Activated CD4-positive, alpha-beta T cell treated with anti-CD3 and anti-CD28 coated beads for 48 hours (primary cell): Measurements from ENCODE around the gene SAPCD1.
"Not testable (repeated sequence)": the region's sequence is repeated elsewhere in the genome, so short reads cannot be mapped to it uniquely, and the experiment has no call there.

Experiments
- DNase-seq: peaks from one replicate; pipeline ENCODE4 v3.0.0-alpha.2; 2020

SAPCD1 gene

DNA sequence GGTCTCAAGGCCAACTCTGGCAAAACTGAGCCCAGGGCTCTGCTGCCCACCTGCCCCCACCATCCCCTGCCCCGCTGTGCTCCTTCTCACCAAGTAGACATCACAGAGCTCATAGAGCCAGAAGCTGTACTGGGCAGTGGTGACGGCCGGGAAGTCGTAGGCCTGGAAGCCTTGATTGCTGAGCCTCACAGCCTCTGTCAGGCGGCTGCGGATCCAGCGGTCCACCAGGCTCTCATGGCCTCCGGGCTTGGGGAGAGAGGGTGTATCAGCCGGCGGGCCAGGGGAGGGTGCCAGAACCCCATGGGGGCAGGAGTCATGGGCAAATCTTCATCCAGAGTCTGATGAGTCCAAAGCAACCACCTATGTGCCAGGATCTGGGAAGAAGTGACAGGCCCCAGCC, 17.5 kb downstream of the SAPCD1 start:
- no peak for DNase-seq

DNA sequence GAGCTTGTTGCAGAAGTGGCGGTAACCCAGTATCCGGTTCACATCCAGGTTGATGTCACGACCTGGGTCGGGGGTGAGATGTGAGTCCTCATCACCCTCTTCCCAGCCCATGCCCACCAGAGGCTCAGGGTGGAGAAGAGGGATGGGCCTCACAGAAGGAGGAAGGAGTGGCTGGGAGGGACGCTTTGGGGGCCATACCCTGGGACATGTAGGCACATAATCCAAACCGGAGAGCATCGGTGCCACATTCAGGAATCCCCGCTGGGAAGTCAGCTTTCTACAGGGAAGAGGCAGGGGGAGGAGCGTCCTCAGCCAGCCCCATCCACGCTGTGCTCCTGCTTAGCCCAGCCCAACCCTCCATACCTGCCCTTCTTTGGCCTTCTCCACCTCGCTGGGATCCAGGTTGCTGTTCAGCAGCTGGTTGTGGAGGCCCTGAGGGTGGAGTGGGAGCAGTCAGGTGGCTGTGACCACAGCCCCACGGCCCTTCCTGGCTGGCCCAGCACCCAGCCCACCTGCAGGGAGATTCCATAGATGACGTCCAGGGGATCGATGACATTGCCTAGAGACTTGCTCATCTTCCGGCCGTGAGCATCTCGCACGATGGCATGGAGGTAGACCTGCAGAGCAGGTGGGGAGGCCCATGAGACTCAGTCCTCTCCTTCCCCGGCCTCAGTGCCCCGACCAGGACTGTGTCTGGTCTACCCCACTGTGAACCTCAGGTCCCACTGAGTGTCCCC, 18.2 kb downstream of the SAPCD1 start:
- no peak for DNase-seq

DNA sequence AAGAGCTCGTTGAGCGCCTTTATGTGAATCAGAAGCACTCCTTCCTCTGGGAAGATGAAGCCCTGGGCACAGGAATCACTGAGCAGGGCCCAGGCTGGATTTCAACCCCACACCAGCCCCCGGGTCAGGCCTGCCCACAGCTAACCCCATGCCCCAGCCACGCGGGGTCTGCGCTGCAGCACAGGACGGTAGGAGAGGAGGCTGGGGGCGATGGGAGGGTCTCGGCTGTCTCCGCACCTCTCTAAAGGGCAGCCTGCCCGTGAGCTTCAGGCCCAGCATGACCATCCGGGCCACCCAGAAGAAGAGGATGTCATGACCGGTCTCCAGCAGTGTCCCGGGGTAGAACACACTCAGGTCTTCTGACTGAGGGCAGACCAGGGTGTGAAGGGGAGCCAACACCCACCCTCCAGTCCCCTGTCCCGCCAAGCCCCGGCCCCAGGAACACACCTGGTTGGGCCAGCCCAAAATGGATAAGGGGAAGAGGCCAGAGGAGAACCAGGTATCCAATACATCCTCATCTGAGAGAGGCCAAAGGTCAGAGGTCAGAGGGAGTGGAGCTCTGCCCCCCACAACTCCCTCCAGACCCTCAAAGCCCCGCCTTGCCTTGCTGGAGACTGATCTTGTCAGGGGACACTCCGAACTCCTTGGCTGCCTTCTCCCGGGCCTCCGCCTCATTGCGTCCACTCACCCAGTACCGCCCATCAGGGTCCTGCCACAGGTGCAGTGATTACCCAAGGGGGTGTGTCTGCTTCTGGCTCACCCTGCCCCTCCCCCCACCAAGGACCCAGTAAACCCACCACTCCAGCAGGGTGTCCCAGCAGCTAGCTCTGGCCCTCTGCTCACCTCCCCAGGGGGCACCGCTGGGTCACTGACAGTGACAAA, 19.0 kb downstream of the SAPCD1 start:
- no peak for DNase-seq

DNA sequence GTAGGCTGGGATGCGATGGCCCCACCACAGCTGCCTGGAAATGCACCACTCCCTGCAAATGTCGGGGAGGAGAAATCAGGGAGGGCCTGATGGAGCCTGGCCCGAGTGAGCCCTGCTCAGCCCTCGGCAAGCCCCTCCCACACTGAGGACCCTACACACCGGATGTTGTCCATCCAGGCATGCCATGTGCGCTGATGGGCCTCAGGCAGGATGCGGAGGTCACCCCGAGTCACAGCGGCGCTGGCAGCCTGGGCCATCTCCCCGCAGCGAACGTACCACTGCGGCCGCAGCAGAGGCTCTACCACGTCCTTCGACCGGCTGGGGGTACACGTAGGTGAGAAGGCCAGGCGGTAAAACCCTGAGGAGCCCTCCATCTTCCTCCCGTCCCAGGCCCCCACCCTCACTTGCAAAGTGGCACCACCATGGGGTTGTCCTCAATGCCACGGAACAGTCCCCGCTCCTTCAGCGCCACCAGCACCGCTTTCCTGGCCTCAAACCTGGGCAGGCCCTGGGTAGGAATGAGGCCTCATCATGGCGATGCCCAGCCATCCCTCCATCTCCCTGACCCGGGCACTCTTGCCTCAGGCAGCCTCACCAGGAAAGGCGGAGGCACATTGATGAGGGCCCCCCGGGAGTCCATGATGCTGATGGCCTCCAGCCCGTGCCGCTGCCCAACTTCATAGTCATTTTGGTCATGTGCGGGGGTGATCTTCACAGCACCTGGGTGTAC, 19.8 kb downstream of the SAPCD1 start:
- DNase-seq = no peak

DNA sequence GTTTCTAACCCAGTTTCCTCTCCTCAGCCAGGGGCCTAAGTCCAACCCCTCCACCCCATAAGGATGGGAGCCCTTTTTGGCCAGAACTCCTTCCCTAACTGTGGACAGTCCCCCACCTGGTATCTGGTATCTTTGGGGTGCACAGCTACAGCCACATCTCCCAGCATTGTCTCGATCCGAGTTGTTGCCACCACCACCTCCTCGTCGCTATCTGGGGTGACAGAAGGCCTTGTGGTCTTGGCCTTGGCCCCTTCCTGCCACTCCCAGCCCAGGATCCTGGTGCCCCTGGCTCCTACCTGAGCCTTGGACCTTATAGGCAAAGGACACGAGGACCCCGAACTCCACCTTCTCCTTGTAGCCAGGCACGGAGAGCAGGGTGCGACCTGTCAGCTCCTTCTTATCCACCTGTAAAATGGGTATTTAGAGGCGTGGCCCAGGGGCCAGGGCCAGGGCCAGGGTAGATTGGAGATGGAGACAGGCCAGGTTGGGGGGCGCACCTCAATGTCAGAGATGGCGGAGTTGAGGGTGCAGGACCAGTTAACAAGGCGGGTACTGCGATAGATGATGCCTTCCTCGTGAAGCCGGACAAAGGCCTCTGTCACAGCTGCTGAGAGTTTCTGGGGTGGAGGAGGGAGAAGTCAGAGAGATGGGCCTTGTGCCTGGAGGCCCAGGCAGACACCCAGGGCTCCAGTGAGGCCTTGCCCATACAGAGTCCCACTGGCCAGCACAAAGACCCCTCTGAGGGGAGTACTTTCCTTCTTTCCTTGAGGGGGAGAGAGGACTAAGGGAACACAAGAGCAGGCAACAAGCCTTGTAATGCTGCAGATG, 21.9 kb downstream of the SAPCD1 start:
- no peak for DNase-seq

DNA sequence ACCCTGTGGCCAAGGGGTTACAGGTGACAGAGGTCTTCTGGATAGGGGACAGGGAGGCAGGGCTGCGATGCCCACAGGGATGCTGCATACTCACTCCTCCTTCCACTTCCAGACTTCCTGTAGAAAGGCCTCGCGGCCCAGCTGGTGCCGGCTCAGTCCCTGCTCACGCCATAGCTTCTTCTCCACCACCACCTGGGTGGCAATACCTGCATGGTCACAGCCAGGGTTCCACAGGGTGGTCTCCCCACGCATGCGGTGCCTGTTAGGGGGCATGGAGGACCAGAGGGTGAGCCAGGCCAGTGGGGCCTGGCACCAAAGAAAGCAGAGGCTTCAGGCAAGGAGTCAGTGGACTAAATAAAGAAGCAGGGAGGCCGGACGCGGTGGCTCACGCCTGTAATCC, 23.0 kb downstream of the SAPCD1 start:
- no peak for DNase-seq

DNA sequence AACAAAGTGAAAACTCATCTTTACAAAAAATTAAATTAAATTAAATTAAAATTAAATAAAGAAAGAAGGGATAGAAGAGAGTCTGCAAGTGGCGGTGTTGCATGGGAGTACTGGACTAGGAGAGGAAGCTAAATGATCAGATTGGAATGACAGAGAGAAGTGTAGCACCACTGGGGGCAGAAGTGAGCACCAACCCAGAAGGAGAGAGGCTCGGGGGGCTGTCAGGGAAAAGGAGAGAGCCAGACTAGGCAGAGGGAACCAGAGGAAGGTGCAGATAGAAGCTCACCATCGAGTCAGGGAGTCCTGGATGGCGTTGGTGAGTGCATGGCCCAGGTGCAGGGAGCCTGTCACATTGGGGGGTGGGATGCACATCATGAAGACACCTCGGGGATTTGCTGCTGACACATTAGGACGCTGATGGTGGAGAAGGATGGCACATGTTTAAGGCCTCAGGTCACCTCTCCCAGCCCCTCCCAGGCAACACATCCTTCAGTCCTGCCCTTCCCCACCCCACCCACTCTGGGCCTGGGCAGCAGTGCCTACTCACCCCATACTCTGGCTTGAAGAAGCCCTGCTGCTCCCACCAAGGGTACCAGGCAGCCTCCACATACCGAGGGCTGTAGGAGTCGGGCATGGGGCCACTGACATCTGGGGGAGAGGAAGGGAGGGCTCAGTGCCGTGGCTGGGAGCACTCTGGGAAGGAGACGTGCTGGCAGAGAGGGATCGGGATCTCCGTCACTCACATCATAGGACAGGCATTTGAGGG, 29.1 kb downstream of the SAPCD1 start:
- DNase-seq = peak; percentile 61

DNA sequence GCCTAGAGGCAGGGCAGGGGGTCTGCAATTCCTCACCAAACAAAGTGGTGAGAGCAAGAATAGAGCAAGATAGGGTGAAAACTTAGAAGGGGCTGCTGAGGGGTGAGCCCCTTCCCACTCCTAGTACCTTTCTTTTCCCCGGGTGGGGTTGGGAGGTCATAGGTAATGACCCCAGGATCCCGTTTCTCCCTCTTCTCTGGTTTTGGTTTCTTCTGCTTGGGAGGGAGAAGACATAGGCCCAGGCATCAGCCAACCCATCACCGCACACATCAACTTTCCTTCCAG, 29.6 kb downstream of the SAPCD1 start:
- DNase-seq = no peak

DNA sequence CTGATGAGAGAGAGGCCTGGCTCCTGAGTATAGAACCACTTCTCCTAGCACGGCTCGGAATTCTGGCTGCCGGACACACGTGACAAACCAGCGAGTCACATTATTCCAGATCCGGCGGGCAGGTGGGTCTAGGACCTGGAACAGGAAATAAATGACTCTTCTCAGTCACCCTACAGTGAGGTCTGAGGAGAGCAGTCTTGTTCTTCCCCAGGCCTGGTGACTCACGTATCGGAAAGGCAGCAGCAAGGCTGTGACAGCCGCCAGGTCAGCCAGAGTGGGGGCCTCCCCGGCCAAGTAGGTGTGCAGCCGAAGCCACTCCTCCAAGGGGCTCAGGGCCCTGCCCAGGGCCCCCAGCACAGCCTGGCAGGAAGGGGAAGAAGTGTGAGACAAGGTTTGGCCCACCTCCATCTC, 30.3 kb downstream of the SAPCD1 start:
- no peak for DNase-seq

DNA sequence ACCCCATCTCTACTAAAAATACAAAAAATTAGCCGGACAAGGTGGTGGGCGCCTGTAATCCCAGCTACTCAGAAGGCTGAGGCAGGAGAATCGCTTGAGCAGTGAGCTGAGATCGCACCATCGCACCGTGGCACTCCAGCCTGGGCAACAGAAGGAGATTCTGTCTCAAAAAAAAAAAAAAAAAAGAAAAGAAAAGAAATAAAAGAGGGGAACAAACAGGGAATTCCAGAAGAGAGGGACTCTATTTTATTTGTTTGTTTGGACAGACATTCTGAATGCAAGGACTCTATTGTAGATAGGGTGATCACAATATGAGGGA, 31.4 kb downstream of the SAPCD1 start:
- not testable (repeated sequence) for DNase-seq

DNA sequence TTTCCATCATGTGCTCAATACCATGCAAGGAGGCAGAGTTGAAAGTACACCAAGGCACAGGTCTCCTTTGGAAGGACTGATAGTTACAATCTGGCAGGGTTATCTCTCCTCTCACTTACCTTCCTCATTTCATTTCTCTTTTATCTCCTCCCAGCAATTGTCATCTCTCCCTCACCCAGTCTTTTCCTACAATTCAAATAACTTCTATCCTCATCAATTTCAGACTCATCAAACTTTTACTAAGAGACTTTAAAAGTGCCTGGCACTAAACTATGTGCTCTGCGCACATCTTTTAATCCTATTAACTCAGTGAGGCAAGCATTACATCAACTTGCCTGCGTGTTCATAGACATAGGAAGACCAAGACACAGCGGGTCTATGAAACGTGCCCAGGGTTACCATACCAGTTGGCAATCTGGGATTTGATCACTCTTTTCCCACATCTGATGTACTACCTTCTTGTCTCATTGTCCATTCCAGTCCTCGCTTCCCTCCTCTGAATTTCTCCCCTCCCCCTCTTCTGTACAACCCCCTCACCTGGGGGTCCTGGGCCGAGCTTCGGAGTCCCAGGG, 31.9 kb downstream of the SAPCD1 start:
- no peak for DNase-seq

DNA sequence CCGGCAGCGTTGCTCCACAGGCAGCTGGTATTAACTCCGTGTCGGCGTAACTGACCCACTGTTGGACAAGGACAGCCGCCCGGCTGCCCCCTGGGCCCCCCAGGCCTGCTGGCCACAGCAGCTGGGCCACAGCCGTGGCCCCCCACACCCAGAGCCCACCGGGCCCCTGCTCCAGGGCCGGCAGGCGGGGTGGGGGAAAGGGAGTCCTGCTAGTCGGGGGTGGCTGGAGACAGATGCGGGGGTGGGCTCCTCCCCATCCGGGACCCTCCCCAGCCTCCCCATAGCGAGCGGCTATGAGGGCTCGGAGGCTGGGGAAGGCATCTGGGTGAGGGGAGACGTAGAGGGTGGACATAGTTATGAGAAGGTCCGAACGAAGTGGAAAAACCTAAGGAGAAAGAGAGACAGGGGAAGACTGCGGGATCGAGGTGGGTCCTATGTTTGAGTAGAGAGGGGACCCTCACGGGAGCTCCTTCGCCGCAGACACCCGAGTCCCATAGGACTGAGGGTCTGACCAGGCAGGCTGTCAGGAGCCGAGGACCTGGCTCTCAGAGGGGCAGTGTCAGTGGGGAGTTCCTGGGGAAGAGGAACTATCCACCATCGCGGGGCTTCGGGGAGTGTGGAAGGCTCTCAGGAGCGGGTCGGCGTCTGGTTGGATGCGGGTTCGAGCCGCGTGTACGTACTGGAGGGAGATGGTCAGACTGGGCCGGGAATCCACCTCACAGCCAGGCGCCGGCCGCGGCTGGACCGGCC, 32.6 kb downstream of the SAPCD1 start:
- DNase-seq = no peak

DNA sequence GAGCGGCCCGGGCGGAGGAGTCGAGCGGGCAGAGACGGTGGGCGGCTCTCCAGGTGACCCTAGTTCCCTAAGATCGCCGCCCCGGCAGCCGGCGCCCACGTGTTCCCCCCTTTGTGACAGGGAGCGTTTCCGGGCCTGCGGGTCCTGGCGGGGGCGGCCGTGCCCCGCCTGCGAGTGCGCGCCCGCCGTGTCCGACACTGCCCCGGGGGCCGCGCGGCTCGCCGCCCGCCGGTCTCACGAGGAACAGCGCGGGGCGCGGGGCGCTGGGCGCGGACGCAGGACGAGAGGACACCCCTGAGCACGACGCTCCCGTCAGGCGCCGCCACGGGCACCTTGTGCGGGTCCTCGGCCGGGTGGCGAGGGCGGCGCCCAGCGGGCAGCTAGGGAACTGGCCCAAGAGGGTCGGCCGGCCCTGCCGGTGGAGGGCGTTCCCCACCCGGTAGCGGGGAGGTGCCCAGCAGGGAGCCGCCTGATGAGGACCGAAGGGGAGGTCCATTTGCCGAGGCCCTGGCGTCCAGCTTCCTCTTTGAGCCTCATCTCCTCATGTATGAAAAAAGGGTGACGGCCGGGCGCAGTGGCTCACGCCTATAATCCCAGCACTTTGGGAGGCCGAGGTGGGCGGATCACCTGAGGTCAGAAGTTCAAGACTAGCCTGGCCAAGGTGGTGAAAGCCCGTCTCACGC, 33.3 kb downstream of the SAPCD1 start, which contains the start of gene VARS1:
VARS1 (minus strand) TSS at position 137 of the 683 bp plus-strand sequence. CDS start 535 bp downstream, outside the sequence.
- peak; percentile 90 for DNase-seq

DNA sequence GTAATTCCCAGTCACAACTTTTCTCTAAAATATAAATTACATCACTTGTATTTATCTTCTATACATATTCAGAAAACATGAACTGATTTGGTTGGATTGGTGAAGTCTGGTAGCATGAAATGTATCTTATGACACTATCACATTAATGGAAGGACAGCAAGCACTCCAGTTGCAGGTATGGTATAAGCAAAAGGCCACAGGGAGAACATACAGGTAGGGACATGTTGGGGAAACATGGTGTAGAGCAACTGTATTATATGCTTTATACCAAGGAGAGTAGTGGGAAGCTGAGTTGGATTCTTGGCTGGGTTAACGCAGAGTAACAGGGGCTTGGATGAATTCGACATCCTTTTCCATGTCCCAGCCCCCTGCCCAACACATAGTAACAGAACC, 34.5 kb downstream of the SAPCD1 start:
- DNase-seq = no peak

DNA sequence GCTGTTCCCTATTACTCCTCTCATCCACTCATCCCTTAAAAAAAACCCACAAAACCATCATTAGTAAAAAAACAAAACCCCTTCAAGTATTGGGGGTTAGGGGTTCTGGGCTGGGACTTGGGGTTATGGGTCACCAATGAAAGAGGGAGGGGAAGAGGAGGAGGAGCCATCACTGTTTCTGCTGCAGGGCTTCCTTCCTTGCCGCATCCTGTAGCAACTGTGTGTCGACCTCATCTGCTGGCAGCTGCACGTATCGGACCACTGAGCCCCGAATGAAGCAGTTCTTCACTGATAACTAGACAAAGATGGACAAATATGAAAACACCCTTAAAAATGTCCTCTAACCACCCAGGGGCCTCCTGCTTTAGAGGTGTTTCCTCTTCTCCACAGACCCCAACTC, 35.1 kb downstream of the SAPCD1 start:
- DNase-seq = no peak

DNA sequence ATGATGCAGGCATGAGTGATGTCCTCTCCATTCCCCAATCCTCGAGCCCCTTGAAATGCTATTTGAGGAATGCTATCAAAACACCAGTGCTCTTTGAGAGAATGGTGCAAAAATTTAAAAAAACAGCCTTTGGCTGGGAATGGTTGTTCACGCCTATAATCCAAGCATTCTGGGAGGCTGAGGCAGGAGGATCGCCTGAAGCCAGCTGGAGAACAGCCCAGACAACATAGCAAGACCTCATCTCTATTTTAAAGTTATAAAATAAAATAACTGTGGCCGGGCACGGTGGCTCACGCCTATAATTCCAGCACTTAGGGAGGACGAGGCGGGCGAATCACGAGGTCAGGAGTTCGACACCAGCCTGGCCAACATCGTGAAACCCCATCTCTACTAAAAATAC, 37.3 kb downstream of the SAPCD1 start:
- DNase-seq = no peak

DNA sequence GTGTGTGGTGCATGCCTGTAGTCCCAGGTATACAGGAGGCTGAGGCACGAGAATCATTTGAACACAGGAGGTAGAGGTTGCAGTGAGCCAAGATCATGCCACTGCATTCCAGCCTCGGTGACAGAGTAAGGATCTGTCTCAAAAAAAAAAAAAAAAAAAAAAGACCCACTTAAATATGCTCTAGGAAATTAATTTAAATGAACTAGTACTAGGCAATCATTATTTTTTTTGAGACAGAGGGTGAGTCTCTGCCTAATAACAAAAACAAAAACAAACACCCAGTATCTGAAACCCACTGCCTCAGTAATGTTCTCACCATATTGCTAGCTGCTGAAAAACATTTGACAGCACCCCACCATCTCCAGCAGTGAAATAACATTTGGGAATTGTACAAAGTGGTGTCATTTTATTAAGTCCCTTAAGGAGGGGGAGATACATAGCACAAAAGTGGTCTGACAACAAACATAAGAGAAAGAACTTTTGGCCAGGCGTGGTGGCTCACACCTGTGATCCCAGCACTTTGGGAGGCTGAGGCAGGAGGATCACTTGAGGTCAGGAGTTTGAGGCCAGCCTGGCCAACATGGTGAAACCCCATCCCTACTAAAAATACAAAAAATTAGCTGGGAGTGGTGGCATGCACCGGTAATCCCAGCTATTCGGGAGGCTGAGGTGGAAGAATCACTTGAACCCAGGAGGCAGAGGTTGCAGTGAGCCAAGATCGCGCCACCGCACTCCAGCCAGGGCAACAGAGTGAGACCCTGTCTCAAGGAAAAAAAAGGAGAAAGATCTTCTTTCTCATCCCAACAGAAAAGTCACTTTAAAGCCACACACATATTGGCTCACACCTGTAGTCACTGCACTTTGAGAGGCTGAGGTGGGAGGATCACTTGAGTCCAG, 38.8 kb downstream of the SAPCD1 start:
- not testable (repeated sequence) for DNase-seq

DNA sequence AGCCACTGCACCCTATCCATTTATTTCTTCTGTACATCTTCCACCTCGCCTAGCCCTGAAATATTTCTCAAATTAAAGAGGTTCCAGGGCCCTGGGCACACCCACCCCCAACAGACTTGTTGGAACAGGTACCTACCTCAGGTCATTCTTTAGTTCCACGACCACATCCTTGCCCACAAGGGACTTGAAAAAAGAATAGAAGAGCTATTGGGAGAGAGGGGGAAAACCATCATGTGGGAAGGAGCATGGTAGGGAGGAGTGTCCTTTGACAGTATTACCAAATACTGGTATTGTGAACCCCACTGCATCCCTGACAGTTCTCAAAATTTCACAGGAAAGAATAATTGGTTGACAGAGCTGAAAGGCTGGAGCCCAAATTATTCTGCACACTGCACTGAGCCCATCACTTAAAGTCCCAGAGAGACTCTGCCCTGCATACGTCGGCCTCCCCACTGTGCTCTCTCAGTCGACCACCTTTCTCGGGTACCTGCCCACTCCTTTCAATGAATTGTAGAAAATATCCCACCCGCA, 43.5 kb downstream of the SAPCD1 start:
- DNase-seq = no peak
